ENCODE measurements around the gene ACSS3.

GRCh38 chr12:81208187-81208911 is 130.5 kb downstream of the ACSS3 start:
- no peak for TF ChIP-seq CTCF (IDR thresholded peaks at IDR 0.05; ENCODE audit: insufficient read depth, low read length, poor library complexity, severe bottlenecking)
- no peak for TF ChIP-seq EZH2phosphoT487 (conservative IDR thresholded peaks at IDR 0.05; ENCODE audit: low read length)

All from SU-DHL-6 (cell line).